GM12878 (cell line): Measurements from ENCODE around the gene MRAS. TPM values are rescaled to one million over a fixed set of nuclear protein-coding genes. Genes with fewer than 3 reads are reported as not detected.

Experiments
- ATAC-seq: fragments of 200-7000 bp; cut with Tn5 transposase; 3 replicates; pipeline ENCODE4 v1.9.1; 2020; ENCODE audit warnings: mild to moderate bottlenecking, moderate library complexity
- BruUV-seq: library from RNA; stranded (reverse); fragments of 400-500 nt; replicated peaks from 2 replicates; lab custom pipeline; 2021; lab: Mats Ljungman, UMichigan
- CTCF ChIA-PET: fragments of 300-600 bp; sonication (Branson Sonifier 250); formaldehyde crosslinking; extraction: SDS; loops from one replicate; lab custom pipeline; 2021; ENCODE audit warnings: inconsistent platforms; lab: Yijun Ruan, JAX
- POLR2A ChIA-PET: fragments of 350-600 bp; formaldehyde crosslinking; extraction: SDS; loops from one replicate; lab custom pipeline; 2021; ENCODE audit warnings: inconsistent platforms; lab: Charles Lee
- RAD21 ChIA-PET: fragments of 300-600 bp; sonication (Branson Sonifier 250); formaldehyde crosslinking; loops from one replicate; lab custom pipeline; 2023; ENCODE audit warnings: antibody characterized with exemption; ENCODE audit not compliant: unreplicated experiment; lab: Charles Lee
- SMC1A ChIA-PET: fragments of 300-600 bp; sonication (Branson Sonifier 250); formaldehyde crosslinking; loops from one replicate; lab custom pipeline; 2023; ENCODE audit not compliant: unreplicated experiment, uncharacterized antibody; lab: Charles Lee
- DNase-seq: peaks from one replicate; pipeline ENCODE4 v3.0.0-alpha.2; 2011; ENCODE audit warnings: low read depth, low spot score
- FAIRE-seq: peaks from 3 replicates; lab custom pipeline; 2011; peaks lifted over from hg19 to GRCh38; lab: Jason Lieb, UNC
- H2AFZ ChIP-seq: 2 replicates; pipeline ENCODE4 v1.6.0; 2011; ENCODE audit warnings: low read depth, low read length, control low read depth; ENCODE audit not compliant: control insufficient read depth
- H3K27ac ChIP-seq: 2 replicates; pipeline ENCODE4 v1.5.1; 2011; ENCODE audit warnings: control low read depth; ENCODE audit not compliant: control insufficient read depth, insufficient read depth
- H3K27me3 ChIP-seq, 2 experiments: replicated peaks in 1 of 2; 2 replicates each; pipeline versions ENCODE4 v1.6.0 to v1.6.1; 2011; ENCODE audit warnings: low read length in 1 of 2; ENCODE audit not compliant: control insufficient read depth in 2 of 2, insufficient read depth in 2 of 2
- H3K36me3 ChIP-seq, 2 experiments: 2 replicates each; pipeline ENCODE4 v1.5.1; 2011; ENCODE audit warnings: low read length in 1 of 2; ENCODE audit not compliant: control insufficient read depth in 2 of 2, insufficient read depth in 2 of 2
- H3K4me1 ChIP-seq: 2 replicates; pipeline ENCODE4 v1.6.1; 2011; ENCODE audit warnings: mild to moderate bottlenecking, low read length, moderate library complexity, mixed read lengths; ENCODE audit not compliant: control insufficient read depth, insufficient read depth
- H3K4me2 ChIP-seq: 2 replicates; pipeline ENCODE4 v1.6.0; 2011; ENCODE audit warnings: control low read depth; ENCODE audit not compliant: control insufficient read depth, insufficient read depth
- H3K4me3 ChIP-seq: fragments of 200-600 bp; sonication (generic); 2 replicates; pipeline ENCODE4 v1.5.1; 2016
- H3K79me2 ChIP-seq: 2 replicates; pipeline ENCODE4 v1.6.0; 2011; ENCODE audit warnings: low read length; ENCODE audit not compliant: control insufficient read depth, insufficient read depth
- H3K9ac ChIP-seq: 2 replicates; pipeline ENCODE4 v1.8.0; 2011; ENCODE audit warnings: low read length, control low read depth, mixed read lengths; ENCODE audit not compliant: control insufficient read depth, insufficient read depth
- H3K9me3 ChIP-seq: replicated peaks from 3 replicates; pipeline ENCODE4 v1.5.1; 2011; ENCODE audit warnings: mild to moderate bottlenecking, low read length; ENCODE audit not compliant: control insufficient read depth, insufficient read depth
- H4K20me1 ChIP-seq: 2 replicates; pipeline ENCODE4 v1.6.0; 2011; ENCODE audit not compliant: control insufficient read depth, insufficient read depth
- ATF7 ChIP-seq: fragments of 450-650 bp; IDR thresholded peaks from 2 replicates; pipeline ENCODE4 v1.6.1; 2016; ENCODE audit warnings: low read depth, mild to moderate bottlenecking
- CEBPB ChIP-seq, 2 experiments: fragments of 150-350 bp in 1 of 2; IDR thresholded peaks; 2 replicates each; pipeline ENCODE4 v1.6.1; 2012 to 2014; ENCODE audit warnings: low read depth in 2 of 2, low read length in 2 of 2, borderline replicate concordance in 1 of 2, inconsistent platforms in 1 of 2
- ESRRA ChIP-seq: IDR thresholded peaks from 2 replicates; pipeline ENCODE4 v1.6.1; 2012; ENCODE audit warnings: mild to moderate bottlenecking, low read length, improper control_type of control experiment
- IRF3 ChIP-seq: fragments of 450-650 bp; IDR thresholded peaks from 2 replicates; pipeline ENCODE4 v1.6.1; 2014; ENCODE audit warnings: mild to moderate bottlenecking
- IRF4 ChIP-seq: IDR thresholded peaks from 2 replicates; pipeline ENCODE4 v1.6.1; 2011; ENCODE audit warnings: low read depth, low read length
- KDM1A ChIP-seq: fragments of 200-600 bp; sonication (generic); IDR thresholded peaks from 2 replicates; pipeline ENCODE4 v1.6.1; 2016; ENCODE audit warnings: borderline replicate concordance
- MTA3 ChIP-seq: IDR thresholded peaks from 2 replicates; pipeline ENCODE4 v1.6.1; 2012; ENCODE audit warnings: low read length, inconsistent platforms, borderline replicate concordance
- RAD51 ChIP-seq: fragments of 450-650 bp; IDR thresholded peaks from 2 replicates; pipeline ENCODE4 v1.6.1; 2016; ENCODE audit warnings: moderate library complexity, mild to moderate bottlenecking, inconsistent platforms
- RB1 ChIP-seq: fragments of 450-650 bp; formaldehyde crosslinking; IDR thresholded peaks from 2 replicates; pipeline ENCODE4 v1.6.1; 2017; ENCODE audit warnings: mild to moderate bottlenecking, borderline replicate concordance
- RELA ChIP-seq: fragments of 450-650 bp; IDR thresholded peaks from 2 replicates; pipeline ENCODE4 v1.8.0; 2014; ENCODE audit warnings: borderline replicate concordance; ENCODE audit not compliant: partially characterized antibody
- SREBF1 ChIP-seq: IDR thresholded peaks from 2 replicates; pipeline ENCODE4 v1.6.1; 2012; ENCODE audit warnings: mild to moderate bottlenecking, low read length
- WRNIP1 ChIP-seq: IDR thresholded peaks from 2 replicates; pipeline ENCODE4 v1.6.1; 2011; ENCODE audit warnings: low read depth, low read length, improper control_type of control experiment, borderline replicate concordance
- YY1 ChIP-seq: IDR thresholded peaks from 2 replicates; pipeline ENCODE4 v1.6.1; 2011; ENCODE audit warnings: low read depth, mild to moderate bottlenecking, low read length
- WGBS: methylation state at CpG from one replicate; pipeline ENCODE4 v1.1.6; 2016; ENCODE audit warnings: low lambda C conversion rate; ENCODE audit not compliant: insufficient replicate concordance, insufficient coverage; ENCODE audit errors: missing lambda C conversion rate; 5-methylcytosine and 5-hydroxymethylcytosine counted together
- in situ Hi-C: fragments of 300-500 bp; cut with MboI; formaldehyde crosslinking; loops from 9 replicates; pipeline ENCODE4 v1.14.3; 2018; ENCODE audit warnings: mixed read lengths
- intact Hi-C: fragments of 100-400 bp; cut with micrococcal nuclease; formaldehyde crosslinking; loops from one replicate; pipeline ENCODE4 v1.14.2; 2022; ENCODE audit not compliant: unreplicated experiment
- polyA plus RNA-seq, 11 experiments: library from polyadenylated mRNA; depleted of rRNA in 4 of 11; unstranded in 6 of 11; stranded (reverse) in 5 of 11; fragments of >200 nt; fragmentation: Nextera tagmentation in 4 of 11; fragmentation: Illumina TruSeq in 1 of 11; extraction: Ambion mirVana in 4 of 11; extraction: Trizol in 1 of 11; gene quantifications; 1 replicate in 1 of 11; 2 replicates in 10 of 11; pipeline versions ENCODE4 v1.2.1 to v1.2.3, GENCODE V29; 2011 to 2016; ENCODE audit warnings: inconsistent platforms in 2 of 11, missing spikeins in 2 of 11, low read depth in 1 of 11
- total RNA-seq, 4 experiments: library from RNA; depleted of rRNA in 3 of 4; stranded (reverse); fragments of >200 nt in 3 of 4; fragmentation: Illumina TruSeq in 1 of 4; extraction: Trizol in 1 of 4; gene quantifications; 2 replicates each; pipeline versions ENCODE4 v1.2.1 to v1.2.3, GENCODE V29; 2013 to 2021
- TF ChIP-seq, protein P1 (sequence below): fragments of 450-650 bp; IDR thresholded peaks from 2 replicates; pipeline ENCODE4 v1.6.1; 2018; ENCODE audit warnings: mild to moderate bottlenecking, low read depth, moderate library complexity; ENCODE audit not compliant: partially characterized antibody

MRAS gene
- total and polyA plus RNA-seq, 10 of the 15 experiments (the other 5 are each of a cell fraction or from before 2014, with no cell fraction given) = 0.01 to 0.44 (median 0.17) TPM; not detected in 6

DNA sequence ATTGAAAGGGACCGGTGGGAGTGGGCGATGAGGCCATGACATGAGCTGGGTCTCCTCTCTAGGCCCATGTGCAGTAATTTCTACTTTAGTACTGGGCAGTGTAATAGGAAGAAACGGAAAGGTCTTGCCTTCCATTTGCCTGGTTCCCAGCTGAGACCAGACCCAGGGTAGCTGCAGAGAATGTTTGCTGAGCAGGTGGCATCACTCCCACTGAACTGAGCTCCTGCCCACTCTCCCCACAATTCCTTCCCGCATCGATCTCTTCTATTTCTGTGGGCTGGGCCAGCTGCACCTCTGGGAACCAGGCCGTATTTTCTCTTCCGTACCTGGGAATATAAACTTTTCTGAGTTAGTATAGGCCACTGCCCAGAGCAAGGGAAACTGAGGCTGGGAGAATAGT is 101.8 kb downstream of the MRAS start:
- in situ Hi-C loops = no loop called here
- SMC1A ChIA-PET = no interaction called here

More for the DNA sequence above, 101.8 kb downstream of the MRAS start:
- TF ChIP-seq MTA3 (no peak), ESRRA (no peak), IRF3 (no peak), KDM1A (no peak), ATF7 (no peak), SREBF1 (no peak), WRNIP1 (no peak), IRF4 (no peak), CEBPB (IDR thresholded peaks at IDR 0.05; ENCODE audit: borderline replicate concordance in 1 of 2, low read depth in 2 of 2, low read length in 2 of 2) (no peak), YY1 (no peak), RAD51 (no peak), RELA (no peak), RB1 (no peak)
- TF ChIP-seq, protein P1, sequence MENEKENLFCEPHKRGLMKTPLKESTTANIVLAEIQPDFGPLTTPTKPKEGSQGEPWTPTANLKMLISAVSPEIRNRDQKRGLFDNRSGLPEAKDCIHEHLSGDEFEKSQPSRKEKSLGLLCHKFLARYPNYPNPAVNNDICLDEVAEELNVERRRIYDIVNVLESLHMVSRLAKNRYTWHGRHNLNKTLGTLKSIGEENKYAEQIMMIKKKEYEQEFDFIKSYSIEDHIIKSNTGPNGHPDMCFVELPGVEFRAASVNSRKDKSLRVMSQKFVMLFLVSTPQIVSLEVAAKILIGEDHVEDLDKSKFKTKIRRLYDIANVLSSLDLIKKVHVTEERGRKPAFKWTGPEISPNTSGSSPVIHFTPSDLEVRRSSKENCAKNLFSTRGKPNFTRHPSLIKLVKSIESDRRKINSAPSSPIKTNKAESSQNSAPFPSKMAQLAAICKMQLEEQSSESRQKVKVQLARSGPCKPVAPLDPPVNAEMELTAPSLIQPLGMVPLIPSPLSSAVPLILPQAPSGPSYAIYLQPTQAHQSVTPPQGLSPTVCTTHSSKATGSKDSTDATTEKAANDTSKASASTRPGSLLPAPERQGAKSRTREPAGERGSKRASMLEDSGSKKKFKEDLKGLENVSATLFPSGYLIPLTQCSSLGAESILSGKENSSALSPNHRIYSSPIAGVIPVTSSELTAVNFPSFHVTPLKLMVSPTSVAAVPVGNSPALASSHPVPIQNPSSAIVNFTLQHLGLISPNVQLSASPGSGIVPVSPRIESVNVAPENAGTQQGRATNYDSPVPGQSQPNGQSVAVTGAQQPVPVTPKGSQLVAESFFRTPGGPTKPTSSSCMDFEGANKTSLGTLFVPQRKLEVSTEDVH = no peak
- TF ChIP-seq, all 136 proteins: peak for 0
- Histone ChIP-seq H3K27ac (no peak overlapping the region), H3K27me3 (peaks cover 0 to 1% of the 10 kb centered on the region in 2 experiments; a peak in 3 of 4 replicates), H3K4me2 (no peak overlapping the region), H3K36me3 (no peaks in the 10 kb centered on the region), H3K4me3 (no peak overlapping the region), H2AFZ (no peak overlapping the region), H3K4me1 (no peaks in the 10 kb centered on the region), H3K9ac (no peak overlapping the region), H3K79me2 (no peaks in the 10 kb centered on the region), H4K20me1 (no peaks in the 10 kb centered on the region), H3K9me3 (no peaks in the 10 kb centered on the region)
- no TSS peak for BruUV-seq
- RAD21 ChIA-PET = no interaction called here
- CTCF ChIA-PET = interaction anchor here (1.2 to 1.8 kb wide), 2 partner anchors 145 to 473 kb away, joined by 4 to 5 read pairs; no protein-coding TSS in a partner anchor
- ATAC-seq (no peak), DNase-seq (no peak), FAIRE-seq (no peak)
- intact Hi-C loops = no loop called here
- 57% methylated on average over 7 of the region's 7 CpGs for WGBS
- POLR2A ChIA-PET = no interaction called here
